Measurements from ENCODE around the gene EEFSEC.

- TF ChIP-seq POLR2A (IDR thresholded peaks at IDR 0.05) (no peak), CTCF (IDR thresholded peaks at IDR 0.05) (no peak)
Measured at GRCh38 chr3:128432301-128432970, 279.2 kb downstream of the EEFSEC start.
